OCI-LY1 (cell line): ENCODE data around the gene PTPN14.

ENCODE experiments used
- H2AFZ ChIP-seq: fragments of 200-600 bp; sonication (generic), shearing (Covaris generic); 2 replicates; pipeline ENCODE4 v1.6.0; 2014; ENCODE audit warnings: antibody characterized with exemption, mild to moderate bottlenecking, low read length
- H3F3A ChIP-seq: fragments of 200-600 bp; sonication (generic), shearing (Covaris generic); 2 replicates; pipeline ENCODE4 v1.6.0; 2014; ENCODE audit warnings: mild to moderate bottlenecking, antibody characterized with exemption, low read length, moderate library complexity; ENCODE audit not compliant: insufficient read depth
- H3K27ac ChIP-seq: fragments of 200-600 bp; sonication (generic); 2 replicates; pipeline ENCODE4 v1.5.1; 2014; ENCODE audit warnings: low read length, mixed run types, mild to moderate bottlenecking, low read depth; ENCODE audit not compliant: poor library complexity, severe bottlenecking
- H3K27me3 ChIP-seq: fragments of 200-600 bp; sonication (generic); 2 replicates; pipeline ENCODE4 v1.6.0; 2014; ENCODE audit warnings: antibody characterized with exemption, mild to moderate bottlenecking, low read length, moderate library complexity; ENCODE audit not compliant: insufficient read depth
- H3K36me3 ChIP-seq: fragments of 200-600 bp; sonication (generic); 2 replicates; pipeline ENCODE4 v1.6.1; 2014; ENCODE audit warnings: mild to moderate bottlenecking, antibody characterized with exemption, low read length, moderate library complexity, mixed read lengths; ENCODE audit not compliant: insufficient read depth
- H3K4me1 ChIP-seq: fragments of 200-600 bp; sonication (generic); 2 replicates; pipeline ENCODE4 v1.5.1; 2014; ENCODE audit warnings: mild to moderate bottlenecking, low read length, moderate library complexity; ENCODE audit not compliant: insufficient read depth, severe bottlenecking
- H3K4me2 ChIP-seq: fragments of 200-600 bp; sonication (generic), shearing (Covaris generic); 2 replicates; pipeline ENCODE4 v1.6.1; 2014; ENCODE audit warnings: low read length
- H3K4me3 ChIP-seq: fragments of 200-600 bp; sonication (generic); 2 replicates; pipeline ENCODE4 v1.5.1; 2014; ENCODE audit warnings: low read length, low read depth, mild to moderate bottlenecking, mixed read lengths; ENCODE audit not compliant: poor library complexity, severe bottlenecking
- H3K79me2 ChIP-seq: fragments of 200-600 bp; shearing (Covaris generic); 2 replicates; pipeline ENCODE4 v1.6.1; 2016; ENCODE audit warnings: mixed run types, low read length, mixed read lengths; ENCODE audit not compliant: insufficient read depth
- H3K9ac ChIP-seq: fragments of 200-600 bp; sonication (generic), shearing (Covaris generic); 2 replicates; pipeline ENCODE4 v1.6.1; 2014; ENCODE audit warnings: mild to moderate bottlenecking, low read length, mixed read lengths
- H3K9me2 ChIP-seq: fragments of 200-600 bp; sonication (generic), shearing (Covaris generic); 2 replicates; pipeline ENCODE4 v1.6.1; 2014; ENCODE audit warnings: low read depth, mild to moderate bottlenecking, low read length, mixed read lengths
- H3K9me3 ChIP-seq: fragments of 200-600 bp; shearing (Covaris generic); 2 replicates; pipeline ENCODE4 v1.6.1; 2014; ENCODE audit warnings: low read length, mixed read lengths
- H4K20me1 ChIP-seq: fragments of 200-600 bp; sonication (generic), shearing (Covaris generic); 2 replicates; pipeline ENCODE4 v1.6.0; 2016; ENCODE audit warnings: mild to moderate bottlenecking, low read length; ENCODE audit not compliant: insufficient read depth
- CTCF ChIP-seq: fragments of 200-600 bp; sonication (generic), shearing (Covaris generic); IDR thresholded peaks from 2 replicates; pipeline ENCODE4 v1.5.1; 2017; ENCODE audit warnings: mild to moderate bottlenecking, antibody characterized with exemption, low read length, moderate library complexity, mixed read lengths
- EZH2 ChIP-seq: fragments of 200-600 bp; sonication (generic), shearing (Covaris generic); IDR thresholded peaks from 2 replicates; pipeline ENCODE4 v1.8.0; 2017; ENCODE audit warnings: borderline replicate concordance, mixed run types, mild to moderate bottlenecking, antibody characterized with exemption, low read length, moderate library complexity, mixed read lengths

Gene PTPN14

DNA sequence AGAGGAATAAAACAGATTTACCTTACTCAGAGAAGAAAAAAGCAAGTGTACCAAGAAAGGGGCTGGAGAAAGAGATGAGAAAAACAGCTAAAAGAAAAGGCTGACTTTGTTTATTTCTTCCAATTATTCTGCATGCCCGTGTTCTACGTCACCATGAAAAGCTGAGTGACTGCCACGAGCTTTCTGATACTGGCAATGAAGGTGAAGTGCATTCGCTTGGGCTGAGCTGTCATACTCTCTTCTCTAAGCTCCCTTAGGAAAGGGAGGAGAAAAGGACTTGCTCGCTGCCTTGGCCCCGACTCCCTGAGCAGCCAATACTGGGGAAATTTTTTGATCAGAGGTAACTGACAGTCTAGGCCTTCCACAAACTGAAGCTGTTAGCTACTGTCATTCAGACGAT is 165.1 kb downstream of the PTPN14 start:
- no peak overlapping the region for H3K4me3 ChIP-seq
- H3K9me3 ChIP-seq: no peaks in the 10 kb centered on the region
- no peaks in the 10 kb centered on the region for H3K4me1 ChIP-seq
- H3K79me2 ChIP-seq: no peaks in the 10 kb centered on the region
- H3K9ac ChIP-seq: no peak overlapping the region
- H3K36me3 ChIP-seq: no peaks in the 10 kb centered on the region
- no peaks in the 10 kb centered on the region for H3K9me2 ChIP-seq
- TF ChIP-seq EZH2 (no peak), CTCF (no peak)
- no peaks in the 10 kb centered on the region for H4K20me1 ChIP-seq
- H3K27ac ChIP-seq: no peak overlapping the region
- H3K4me2 ChIP-seq: no peak overlapping the region
- H2AFZ ChIP-seq: no peak overlapping the region
- H3F3A ChIP-seq: no peaks in the 10 kb centered on the region
- H3K27me3 ChIP-seq: no peaks in the 10 kb centered on the region; the same call in 1 of the 2 replicates

DNA sequence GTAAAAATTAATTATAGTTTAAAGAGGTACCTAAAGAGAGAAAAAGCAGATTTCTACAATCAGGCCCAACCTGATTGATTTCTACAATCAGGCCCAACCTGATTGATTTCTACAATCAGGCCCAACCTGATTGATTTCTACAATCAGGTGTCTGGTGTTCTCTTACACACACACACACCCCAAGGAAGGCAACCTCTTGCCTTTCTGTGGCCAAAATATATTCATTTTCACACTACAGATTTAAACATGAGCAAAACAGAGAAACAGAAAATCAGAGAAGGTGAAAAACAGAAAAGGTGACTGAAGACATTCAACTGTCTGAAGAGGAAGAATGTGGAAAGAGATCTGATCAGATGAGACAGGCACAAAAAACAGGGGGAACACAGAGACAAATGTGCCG is 166.0 kb downstream of the PTPN14 start:
- no peak overlapping the region for H3K27ac ChIP-seq
- H3K4me1 ChIP-seq: no peaks in the 10 kb centered on the region
- H3K9me3 ChIP-seq: no peaks in the 10 kb centered on the region
- H3K9me2 ChIP-seq: no peaks in the 10 kb centered on the region
- no peak overlapping the region for H2AFZ ChIP-seq
- H3K4me2 ChIP-seq: no peak overlapping the region
- no peaks in the 10 kb centered on the region for H3F3A ChIP-seq
- no peaks in the 10 kb centered on the region; the same call in none of the 2 replicates for H3K27me3 ChIP-seq
- no peaks in the 10 kb centered on the region for H4K20me1 ChIP-seq
- H3K9ac ChIP-seq: no peak overlapping the region
- no peaks in the 10 kb centered on the region for H3K79me2 ChIP-seq
- no peak for TF ChIP-seq CTCF
- no peak overlapping the region for H3K4me3 ChIP-seq
- H3K36me3 ChIP-seq: no peaks in the 10 kb centered on the region

DNA sequence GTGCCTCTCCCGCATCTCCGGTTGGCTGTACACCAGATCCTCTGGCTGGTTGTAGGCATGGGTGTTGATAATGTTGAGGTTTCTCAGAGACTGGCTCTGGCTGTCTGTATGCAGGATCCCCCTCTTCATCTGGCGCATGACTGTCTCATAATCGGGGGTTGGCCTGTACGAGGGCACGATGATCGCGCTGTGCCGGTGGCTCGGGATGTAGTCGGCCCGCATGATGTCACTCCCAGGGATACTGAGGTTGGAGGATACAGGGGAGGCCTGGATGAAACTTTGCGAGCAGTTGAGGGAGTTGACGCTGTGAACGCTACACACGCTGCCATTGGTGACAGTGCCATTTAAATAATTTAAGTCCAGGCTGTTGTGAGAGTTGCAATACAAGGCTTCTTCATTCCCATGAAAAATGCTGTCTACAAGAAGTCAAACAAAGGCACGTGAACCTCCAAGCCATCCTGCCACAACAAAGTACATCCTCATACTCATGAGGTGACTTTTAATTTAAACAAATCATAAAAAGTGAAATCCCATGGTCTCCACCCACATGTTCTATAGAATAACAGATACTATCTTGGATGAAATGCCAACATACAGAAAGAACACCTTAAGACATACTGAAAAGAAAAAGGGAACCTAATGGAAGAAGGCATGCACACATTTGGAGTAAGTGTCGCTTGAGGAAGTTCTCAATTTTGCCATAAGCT is 166.9 kb downstream of the PTPN14 start:
- Histone ChIP-seq H4K20me1 (no peaks in the 10 kb centered on the region), H3K4me3 (no peak overlapping the region), H3K27me3 (no peaks in the 10 kb centered on the region; the same call in 1 of the 2 replicates), H3K27ac (no peak overlapping the region), H3K4me1 (no peaks in the 10 kb centered on the region), H3K4me2 (no peak overlapping the region), H2AFZ (no peak overlapping the region), H3K9ac (no peak overlapping the region), H3F3A (no peaks in the 10 kb centered on the region), H3K9me3 (no peaks in the 10 kb centered on the region), H3K9me2 (no peaks in the 10 kb centered on the region), H3K79me2 (no peaks in the 10 kb centered on the region), H3K36me3 (no peaks in the 10 kb centered on the region)
- TF ChIP-seq CTCF (no peak), EZH2 (no peak)
